NCI-H2081 treated with DMSO at 0.1 percent for 48 hours (cell line): ENCODE results near the gene STPG4.

Experiments used
- DNase-seq: peaks from one replicate; lab custom pipeline; 2025; lab: John Stamatoyannopoulos, UW

STPG4 gene

DNA sequence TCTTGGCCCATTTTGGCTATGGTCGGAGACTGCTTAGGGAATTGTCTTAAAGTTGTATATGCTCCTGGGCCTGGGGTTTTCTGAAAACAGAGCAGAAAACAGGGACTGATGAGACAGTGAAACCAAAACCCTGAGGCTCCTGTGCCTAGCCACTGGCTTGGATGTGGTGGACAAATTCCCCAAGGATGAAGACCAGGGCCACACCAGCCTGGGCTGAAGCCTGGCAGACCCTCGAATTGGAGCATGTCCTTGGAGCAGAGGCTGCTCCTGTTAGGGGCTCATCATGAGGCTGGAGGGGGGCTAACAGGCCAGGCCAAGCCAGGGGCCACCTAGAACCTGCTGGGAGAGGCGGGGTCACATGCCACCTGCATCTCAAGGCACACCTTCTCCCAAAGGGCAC is 68.1 kb downstream of the STPG4 start:
- no peak for DNase-seq

DNA sequence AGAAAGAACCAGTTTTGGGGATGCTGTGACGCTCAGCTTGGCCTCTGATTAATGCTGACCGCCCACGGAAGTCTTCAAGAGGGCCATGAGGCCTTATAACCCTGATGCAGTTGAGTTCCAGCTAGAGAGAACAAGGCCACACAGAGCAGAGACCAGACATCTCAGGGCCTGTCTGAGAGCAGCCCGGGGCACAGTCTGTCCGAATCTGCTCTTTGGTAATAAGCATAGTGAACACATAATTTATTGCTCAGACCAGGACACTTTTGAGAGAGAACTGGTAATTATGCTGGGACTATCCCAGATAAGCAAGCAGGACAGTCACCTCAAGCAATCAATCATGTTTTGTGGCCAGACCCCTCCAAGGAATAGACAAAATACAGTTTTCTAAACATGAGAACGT is 68.5 kb downstream of the STPG4 start:
- DNase-seq: no peak

DNA sequence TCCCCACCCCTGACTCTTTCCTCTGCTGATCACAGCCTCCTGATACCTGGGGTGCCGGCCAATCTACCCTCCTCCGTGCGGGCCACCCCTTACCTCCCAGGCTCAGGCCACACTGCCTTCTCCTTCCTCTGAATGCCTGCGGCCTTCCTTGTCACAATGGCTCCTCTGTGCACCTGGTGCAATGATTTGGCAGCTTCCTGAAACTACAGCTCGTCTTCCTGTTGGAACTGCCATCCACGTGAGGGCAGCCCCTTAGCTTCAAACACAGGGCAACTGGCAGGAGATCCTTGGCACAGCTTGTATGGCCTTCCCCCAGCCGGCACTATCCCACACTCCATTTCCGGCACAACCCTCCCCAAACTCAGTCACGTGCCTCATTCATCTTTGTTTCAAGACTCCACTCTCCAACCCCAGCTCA is 69.0 kb downstream of the STPG4 start:
- DNase-seq: no peak

DNA sequence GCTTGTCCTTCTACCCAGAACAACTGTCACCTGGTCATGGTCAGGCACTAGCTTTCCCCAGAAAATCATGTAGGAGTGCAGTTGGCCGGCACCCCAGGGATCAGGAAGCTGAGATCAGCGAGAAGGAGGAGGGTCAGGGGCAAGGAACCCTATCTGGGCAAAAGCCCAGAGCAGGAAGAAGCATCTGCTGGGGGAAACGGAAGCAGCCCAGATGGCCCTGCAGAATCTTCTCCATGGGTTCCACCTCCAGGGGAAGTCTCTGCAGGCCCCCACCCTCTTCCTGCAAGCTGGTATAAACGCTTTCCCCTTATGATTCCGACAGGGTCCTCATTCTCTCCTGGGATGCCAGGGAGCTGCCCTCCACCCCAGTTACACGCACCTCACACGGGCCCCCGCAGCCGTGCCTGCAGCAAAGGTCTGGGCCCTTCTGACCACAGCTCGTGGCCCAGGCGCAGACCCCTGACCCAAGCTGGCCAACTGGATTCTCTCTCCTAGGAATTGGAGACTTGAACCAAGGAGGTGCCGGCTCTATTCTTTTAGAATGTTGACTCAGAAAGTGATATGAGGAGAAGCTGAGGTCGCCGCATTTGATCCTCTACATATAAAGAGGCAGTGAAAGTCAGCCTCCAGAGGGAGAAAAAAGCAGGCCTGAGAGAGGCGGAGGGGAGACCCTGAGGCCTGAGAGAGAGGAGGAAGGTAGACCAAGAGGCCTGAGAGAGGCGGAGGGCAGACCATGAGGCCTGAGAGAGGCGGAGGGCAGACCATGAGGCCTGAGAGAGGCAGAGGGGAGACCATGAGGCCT is 71.0 kb downstream of the STPG4 start:
- no peak for DNase-seq

DNA sequence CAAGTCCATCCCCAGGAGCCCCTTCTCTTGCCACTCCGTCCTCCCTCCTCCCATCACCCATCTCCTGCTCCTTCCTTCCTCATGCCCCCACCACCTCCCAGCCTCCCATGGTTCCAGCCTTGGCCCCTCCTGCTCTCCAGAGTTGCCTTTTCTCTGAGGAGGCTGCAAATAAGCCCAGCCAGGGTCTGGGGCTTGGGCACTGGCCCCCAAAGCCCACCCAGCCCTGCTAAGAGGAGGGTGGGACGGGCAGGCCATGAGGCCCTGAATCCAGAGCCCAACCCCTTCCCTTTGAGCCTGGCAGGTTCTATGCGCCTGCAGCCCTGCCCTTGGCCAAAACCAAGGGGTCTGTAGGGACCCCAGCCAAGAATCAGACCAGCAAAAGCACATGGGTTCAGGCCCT is 71.6 kb downstream of the STPG4 start:
- DNase-seq: no peak

DNA sequence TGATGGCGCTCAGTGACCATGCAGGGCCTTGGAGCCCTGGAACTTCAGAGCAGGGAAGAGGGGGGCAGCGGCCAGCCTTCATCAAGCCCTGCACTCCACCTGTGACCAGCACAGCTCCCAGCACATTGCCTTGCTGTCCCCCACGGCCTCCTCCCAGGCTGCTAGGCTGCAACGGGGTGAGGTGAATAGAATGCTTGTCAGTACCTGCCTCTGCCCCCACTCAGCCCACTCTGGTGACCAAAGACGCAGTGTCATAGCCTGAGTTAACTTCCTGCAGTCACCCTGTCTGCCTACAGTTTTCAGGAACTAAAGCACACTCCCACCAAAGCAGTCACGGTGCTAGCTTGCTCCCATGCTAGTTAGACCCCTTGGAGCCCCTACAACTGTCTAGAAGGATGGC is 72.1 kb downstream of the STPG4 start:
- DNase-seq: no peak

DNA sequence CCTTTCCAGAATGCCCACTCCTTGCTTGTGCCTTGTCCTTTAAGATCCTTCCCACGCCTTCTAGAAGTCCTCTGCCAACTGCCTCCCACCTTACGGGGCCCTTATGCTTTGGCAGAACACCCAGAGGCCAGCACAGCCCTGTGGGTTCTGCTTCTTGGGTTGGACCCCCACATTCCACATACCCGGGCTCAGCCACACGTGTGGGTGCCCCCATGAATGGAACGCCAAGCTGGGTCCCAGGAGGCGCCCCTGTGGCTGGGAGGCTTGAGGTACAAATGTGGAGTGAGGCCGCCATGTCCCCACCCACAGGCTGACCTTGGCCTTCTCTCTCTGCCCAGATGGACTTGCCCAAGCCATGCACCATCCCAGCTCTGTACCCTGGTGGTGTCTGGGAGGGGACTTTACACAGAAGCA is 74.2 kb downstream of the STPG4 start:
- DNase-seq: no peak

DNA sequence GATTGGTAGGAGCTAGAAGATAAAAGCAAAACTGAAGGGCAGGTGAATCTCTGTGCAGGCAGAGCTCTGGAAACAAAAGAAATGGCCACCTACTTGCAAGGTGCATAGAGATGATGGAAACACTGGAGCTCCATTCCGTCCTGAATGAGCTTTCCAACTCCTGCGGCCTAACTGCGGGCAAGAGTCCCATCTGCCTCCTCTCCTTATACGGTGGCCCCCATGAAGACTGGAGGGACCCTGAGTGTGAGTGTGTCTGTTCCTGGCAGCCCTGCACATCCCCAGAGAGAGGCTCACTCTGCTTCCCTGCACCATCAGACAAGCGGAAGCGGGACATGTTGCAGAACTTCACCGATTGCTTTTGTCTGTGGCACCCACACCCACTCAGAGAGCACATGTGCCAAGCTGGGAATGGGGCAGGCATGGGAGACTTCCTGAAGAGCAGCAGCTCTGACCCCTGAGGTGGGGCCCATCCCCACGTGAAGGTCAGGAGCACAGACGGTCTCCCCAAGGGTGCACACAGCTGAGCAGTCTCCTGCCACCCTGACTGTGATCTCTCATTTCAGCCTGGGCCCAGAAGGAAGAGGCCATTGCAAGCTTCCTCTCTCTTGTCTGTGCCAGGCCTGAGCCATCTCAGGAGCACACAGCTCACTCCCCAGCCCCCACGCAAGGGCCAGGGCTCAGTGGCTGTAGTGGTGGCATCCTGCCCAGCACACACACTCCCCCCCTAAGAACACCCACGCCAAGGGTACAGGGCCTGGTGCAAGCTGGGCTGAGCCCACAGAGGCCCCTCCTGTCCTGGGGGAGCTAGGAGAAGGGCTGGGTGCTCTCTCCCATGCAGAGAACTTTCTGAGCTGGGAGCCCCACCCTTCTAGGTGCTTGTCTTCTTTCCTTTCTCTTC is 75.3 kb downstream of the STPG4 start:
- no peak for DNase-seq

GRCh38 chr2:47078541-47079482 is 76.3 kb downstream of the STPG4 start:
- no peak for DNase-seq

- no peak for DNase-seq
Observed at GRCh38 chr2:47077442-47078117, 77.5 kb downstream of the STPG4 start.

GRCh38 chr2:47076586-47077441 is 78.3 kb downstream of the STPG4 start:
- no peak for DNase-seq

DNA sequence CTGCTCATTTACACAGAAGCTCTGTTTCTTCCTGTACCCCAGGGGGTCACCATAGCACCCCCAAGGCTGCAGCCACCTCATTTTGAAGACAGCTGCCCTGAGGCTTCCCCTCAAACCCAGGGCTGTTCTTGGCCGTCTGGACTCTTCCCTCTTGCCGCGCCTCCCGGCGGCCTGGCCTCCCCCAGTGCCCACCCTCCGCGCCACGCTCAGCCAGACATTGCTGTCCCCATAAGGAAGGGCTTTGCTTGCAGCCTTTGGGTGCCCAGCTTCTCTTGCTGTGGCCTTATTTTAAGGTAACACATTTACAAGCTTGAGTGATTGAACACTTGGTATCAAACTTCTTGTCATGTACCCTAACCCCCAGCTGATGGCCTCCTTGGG is 79.0 kb downstream of the STPG4 start:
- no peak for DNase-seq

DNA sequence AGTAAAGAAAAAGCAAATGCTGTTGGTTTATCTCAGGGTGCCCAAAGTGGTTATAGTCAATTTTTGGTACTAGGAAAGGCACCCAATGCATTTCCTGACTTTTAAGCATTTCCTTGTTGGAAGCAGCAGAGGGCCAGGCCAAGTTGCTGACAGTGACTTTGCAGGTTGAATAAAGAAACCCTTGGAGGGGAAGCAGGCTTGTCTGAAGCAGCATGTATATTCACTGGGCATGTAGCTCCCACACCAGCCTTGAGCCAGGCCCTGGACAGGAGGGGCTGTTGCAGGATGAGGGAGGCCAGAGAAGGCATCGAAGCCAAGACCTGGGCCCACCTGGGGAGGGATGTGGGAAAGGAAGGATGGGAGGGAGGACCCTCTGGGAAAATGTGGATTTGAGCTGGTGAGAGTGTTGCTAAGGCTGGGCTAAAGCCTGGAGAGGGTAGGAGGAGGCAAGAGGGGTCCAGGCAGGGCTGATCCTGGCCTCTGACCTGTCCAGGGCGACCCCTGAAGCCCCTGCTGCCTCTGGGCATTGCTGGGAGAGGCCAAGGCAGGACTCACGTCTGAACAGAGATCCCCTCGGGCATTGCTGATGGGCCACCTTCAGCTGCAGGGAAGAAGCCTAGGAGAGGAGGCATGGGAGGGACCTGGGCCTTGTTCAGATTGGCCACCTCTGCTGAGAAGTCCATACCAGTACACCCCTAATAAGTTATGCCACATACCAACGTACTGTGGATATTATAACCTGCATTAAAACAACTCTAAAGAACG is 79.6 kb downstream of the STPG4 start:
- DNase-seq: no peak

- DNase-seq: no peak
Observed at GRCh38 chr2:47074691-47075090, 80.4 kb downstream of the STPG4 start.

DNA sequence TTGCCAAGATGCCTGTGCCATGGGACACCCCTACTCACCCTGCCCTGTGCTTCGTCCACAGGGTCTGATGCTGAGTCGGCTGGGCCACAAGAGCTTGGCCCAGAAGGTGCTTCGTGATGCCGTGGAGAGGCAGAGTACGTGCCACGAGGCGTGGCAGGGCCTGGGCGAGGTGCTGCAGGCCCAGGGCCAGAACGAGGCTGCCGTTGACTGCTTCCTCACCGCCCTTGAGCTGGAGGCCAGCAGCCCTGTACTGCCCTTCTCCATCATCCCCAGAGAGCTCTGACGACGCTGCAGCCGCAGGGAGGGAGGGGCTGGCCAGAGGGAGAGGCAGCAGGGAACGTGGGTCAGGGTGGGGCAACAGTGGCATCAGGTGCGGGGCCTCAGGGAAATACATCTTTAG is 81.5 kb downstream of the STPG4 start:
- no peak for DNase-seq

DNA sequence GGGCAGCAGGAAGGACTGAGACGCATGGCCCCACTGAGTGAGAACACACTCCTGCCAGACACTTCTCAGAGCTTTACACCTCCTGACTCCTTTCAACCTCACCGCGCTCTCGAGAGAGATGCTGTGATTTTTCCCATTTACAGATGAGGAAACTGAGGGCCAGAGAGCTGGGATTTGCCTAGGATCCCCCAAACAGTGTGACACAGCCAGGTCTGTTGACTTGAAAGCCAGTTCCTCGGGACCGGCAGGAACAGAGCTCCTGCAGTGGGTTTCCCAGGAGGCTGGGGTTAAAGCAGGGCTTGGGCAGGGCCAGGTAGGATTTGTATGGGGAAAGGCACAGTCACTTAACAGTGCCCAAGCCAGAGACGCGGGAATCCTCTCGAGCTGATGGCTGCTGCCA is 81.9 kb downstream of the STPG4 start:
- DNase-seq: no peak

DNA sequence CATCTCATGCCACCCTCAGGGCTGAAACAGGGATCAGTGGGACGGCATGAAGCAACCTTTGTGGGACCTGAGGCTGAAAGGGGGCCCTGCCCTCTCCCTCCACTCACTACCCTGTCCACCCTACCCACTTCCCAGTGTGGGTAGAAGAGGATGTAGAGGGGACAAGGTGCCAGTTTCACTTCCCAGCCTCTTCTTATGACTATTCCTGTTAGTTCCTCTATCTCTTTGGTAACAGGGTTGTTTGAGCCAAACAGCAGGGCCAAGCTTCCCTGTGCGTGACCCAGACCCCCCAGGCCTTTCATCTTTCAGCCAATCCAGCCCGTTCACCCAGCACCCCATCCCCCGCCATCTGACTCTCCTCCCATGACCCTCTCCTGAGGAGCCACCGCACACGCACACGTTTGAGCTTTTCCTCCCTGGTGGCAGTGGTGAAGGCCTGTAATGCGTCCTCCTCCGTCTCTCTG is 82.3 kb downstream of the STPG4 start:
- no peak for DNase-seq

DNA sequence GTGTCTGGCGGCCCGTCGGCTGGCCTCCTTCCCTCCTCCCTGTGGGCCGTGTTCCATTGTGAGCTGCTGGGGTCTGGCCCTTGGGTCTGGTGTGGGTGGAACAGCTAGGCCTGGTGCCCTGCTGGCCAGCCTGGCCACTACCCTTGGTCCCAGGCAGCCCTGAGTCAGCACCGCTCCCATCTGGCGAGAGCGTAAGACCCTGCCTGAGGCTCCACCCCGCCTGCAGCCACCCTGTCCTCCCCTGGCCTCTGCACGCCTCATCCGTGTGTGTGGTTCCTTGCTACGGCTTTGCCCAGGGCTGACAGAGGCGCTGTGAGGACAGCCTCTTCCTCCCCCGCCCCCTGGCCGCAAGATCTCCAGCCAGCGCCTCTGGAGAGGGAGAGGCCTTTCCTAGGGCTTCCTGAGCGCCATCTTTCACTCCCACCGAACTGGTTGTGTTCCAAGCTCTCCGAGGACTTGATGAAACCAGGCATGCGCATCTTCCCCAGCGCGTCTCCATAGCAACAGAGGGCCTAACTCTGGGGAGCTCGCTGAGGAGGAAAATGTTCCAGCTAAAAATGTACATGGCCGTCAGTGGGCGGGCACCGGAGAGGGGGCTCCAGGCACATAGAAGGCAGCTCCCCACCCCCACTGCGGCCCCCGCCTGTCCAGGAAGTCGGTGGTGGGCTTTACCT is 83.0 kb downstream of the STPG4 start:
- DNase-seq: no peak
